SU-DHL-6 (cell line): ENCODE data around the gene KLK11.

Experiments used
- EZH2phosphoT487 ChIP-seq: fragments of 200-600 bp; sonication (generic), shearing (Covaris generic); conservative IDR thresholded peaks from 2 replicates; pipeline ENCODE4 v1.6.1; 2018; ENCODE audit warnings: mild to moderate bottlenecking, antibody characterized with exemption, low read length, moderate library complexity, mixed read lengths
- TF ChIP-seq, protein P1 (sequence below): fragments of 200-600 bp; sonication (generic); IDR thresholded peaks from one replicate; pipeline ENCODE4 v1.5.1; 2017; ENCODE audit warnings: antibody characterized with exemption, mild to moderate bottlenecking, low read length, moderate library complexity; ENCODE audit not compliant: insufficient read depth, poor library complexity, severe bottlenecking

DNA sequence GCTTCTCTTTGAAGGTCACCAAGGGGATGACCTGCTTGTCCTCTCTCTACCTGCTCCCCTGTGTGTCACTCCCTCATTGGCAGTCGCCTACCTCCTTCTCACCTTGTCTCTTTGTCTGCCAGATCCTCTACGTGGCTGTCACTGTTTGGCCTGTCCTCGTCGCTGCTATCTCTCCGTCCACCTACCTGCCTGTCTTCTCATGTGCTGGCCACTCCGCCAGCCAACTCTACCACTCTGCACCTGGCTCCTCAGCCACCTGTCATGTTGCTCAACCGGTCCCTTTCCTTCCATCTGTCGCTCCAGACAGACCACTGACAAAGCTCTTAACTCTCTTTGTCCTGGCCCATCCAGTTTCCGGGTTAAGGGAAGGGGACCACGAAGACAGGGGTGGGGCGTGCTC is 8.3 kb upstream of the KLK11 start, which contains the start of gene KLK12:
- TF ChIP-seq, protein P1, sequence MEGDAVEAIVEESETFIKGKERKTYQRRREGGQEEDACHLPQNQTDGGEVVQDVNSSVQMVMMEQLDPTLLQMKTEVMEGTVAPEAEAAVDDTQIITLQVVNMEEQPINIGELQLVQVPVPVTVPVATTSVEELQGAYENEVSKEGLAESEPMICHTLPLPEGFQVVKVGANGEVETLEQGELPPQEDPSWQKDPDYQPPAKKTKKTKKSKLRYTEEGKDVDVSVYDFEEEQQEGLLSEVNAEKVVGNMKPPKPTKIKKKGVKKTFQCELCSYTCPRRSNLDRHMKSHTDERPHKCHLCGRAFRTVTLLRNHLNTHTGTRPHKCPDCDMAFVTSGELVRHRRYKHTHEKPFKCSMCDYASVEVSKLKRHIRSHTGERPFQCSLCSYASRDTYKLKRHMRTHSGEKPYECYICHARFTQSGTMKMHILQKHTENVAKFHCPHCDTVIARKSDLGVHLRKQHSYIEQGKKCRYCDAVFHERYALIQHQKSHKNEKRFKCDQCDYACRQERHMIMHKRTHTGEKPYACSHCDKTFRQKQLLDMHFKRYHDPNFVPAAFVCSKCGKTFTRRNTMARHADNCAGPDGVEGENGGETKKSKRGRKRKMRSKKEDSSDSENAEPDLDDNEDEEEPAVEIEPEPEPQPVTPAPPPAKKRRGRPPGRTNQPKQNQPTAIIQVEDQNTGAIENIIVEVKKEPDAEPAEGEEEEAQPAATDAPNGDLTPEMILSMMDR = no peak
- no peak for TF ChIP-seq EZH2phosphoT487
